Activated CD4-positive, alpha-beta T cell treated with anti-CD3 and anti-CD28 coated beads, Interleukin-2, amount 10 ng/mL, durations not matched to agents 24 days and 14 days (primary cell): ENCODE data around the gene SYNGR4. TPM values are rescaled to one million over a fixed set of nuclear protein-coding genes. Genes with fewer than 3 reads are reported as not detected.

Experiments used
- DNase-seq: peaks from one replicate; pipeline ENCODE4 v3.0.0; 2022
- H3K27ac Mint-ChIP-seq: one replicate; pipeline ENCODE4 v1.8.0; 2022; ENCODE audit warnings: mild to moderate bottlenecking, mixed read lengths
- H3K27me3 Mint-ChIP-seq: one replicate; pipeline ENCODE4 v1.8.0; 2022; ENCODE audit warnings: mixed read lengths
- H3K36me3 Mint-ChIP-seq: one replicate; pipeline ENCODE4 v1.8.0; 2022; ENCODE audit warnings: low read depth, mild to moderate bottlenecking, mixed read lengths
- H3K4me1 Mint-ChIP-seq: one replicate; pipeline ENCODE4 v1.8.0; 2021; ENCODE audit warnings: mixed read lengths
- H3K4me3 Mint-ChIP-seq: one replicate; pipeline ENCODE4 v1.8.0; 2022; ENCODE audit warnings: mild to moderate bottlenecking, moderate library complexity, mixed read lengths
- H3K9me3 Mint-ChIP-seq: one replicate; pipeline ENCODE4 v1.8.0; 2021; ENCODE audit warnings: mixed read lengths
- intact Hi-C: fragments of 100-400 bp; cut with micrococcal nuclease; formaldehyde crosslinking; loops from one replicate; pipeline ENCODE4 v1.15.1; 2023
- total RNA-seq: library from RNA; stranded (reverse); gene quantifications from 2 replicates; pipeline ENCODE4 v1.2.3, GENCODE V29; 2022

The SYNGR4 gene
- total RNA-seq, 1 donor from 2014 or later, result not detected

- H3K4me1 Mint-ChIP-seq, result peaks cover 8% of the 10 kb centered on the region
- no peaks in the 10 kb centered on the region for H3K27me3 Mint-ChIP-seq
- no peaks in the 10 kb centered on the region for H3K9me3 Mint-ChIP-seq
- H3K4me3 Mint-ChIP-seq, result no peak overlapping the region
- H3K36me3 Mint-ChIP-seq, result peaks cover 4% of the 10 kb centered on the region
- DNase-seq, result no peak
- H3K27ac Mint-ChIP-seq, result peak overlapping the region; percentile 8
- intact Hi-C loops, result no loop called here
Observed at GRCh38 chr19:48350856-48351255, 13.3 kb upstream of the SYNGR4 start.

DNA sequence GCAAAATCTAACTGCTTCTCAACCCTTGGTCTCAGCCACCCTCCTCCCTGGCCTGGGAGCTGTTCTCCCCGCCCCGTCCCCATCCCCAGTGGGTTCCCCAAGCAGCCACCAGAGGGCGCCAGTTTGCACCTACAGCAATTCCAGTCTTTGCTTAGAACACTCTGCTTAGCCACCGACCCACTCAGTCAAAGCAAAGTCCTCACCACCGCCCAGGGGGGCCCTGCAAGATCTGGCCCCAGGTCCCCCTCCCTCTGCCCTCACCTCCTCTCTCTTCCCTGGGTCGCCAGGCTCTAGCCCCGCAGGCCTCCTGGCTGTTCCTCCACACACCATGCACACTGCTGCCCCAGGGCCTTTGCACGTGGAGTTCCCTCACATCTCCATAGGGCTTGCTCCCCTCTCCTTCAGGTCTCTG lies 12.8 kb upstream of the SYNGR4 start:
- no peak overlapping the region for H3K4me3 Mint-ChIP-seq
- peak; percentile 93 for DNase-seq
- H3K27me3 Mint-ChIP-seq, result no peaks in the 10 kb centered on the region
- H3K9me3 Mint-ChIP-seq, result no peaks in the 10 kb centered on the region
- peaks cover 8% of the 10 kb centered on the region for H3K4me1 Mint-ChIP-seq
- peak overlapping the region; percentile 8 for H3K27ac Mint-ChIP-seq
- intact Hi-C loops, result no loop called here
- peaks cover 4% of the 10 kb centered on the region for H3K36me3 Mint-ChIP-seq

DNA sequence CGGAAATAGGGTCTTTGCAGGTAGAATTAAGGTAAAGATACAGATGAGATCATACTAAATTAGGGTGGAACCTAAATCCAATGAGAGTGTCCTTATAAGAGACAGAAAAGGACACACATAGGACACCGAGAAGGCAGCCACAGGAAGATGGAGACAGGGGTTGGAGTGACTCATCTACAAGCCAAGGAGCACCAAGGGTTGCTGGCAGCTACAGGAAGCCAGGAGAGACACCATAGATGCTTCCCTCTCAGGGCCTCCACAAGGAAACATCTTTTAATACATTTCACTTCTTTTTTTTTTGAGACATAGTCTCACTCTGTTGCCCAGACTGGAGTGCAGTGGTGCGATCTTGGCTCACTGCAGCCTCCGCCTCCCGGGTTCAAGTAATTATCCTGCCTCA lies 10.5 kb upstream of the SYNGR4 start:
- Mint-ChIP-seq H3K9me3 (no peaks in the 10 kb centered on the region), H3K27ac (no peak overlapping the region), H3K36me3 (peaks cover 5% of the 10 kb centered on the region), H3K4me1 (peaks cover 8% of the 10 kb centered on the region), H3K4me3 (no peak overlapping the region), H3K27me3 (no peaks in the 10 kb centered on the region)
- DNase-seq, result no peak
- intact Hi-C loops, result no loop called here

GRCh38 chr19:48354332-48354992 lies 9.7 kb upstream of the SYNGR4 start:
- intact Hi-C loops, result no loop called here
- H3K27me3 Mint-ChIP-seq, result no peaks in the 10 kb centered on the region
- DNase-seq, result no peak
- H3K9me3 Mint-ChIP-seq, result no peaks in the 10 kb centered on the region
- peaks cover 8% of the 10 kb centered on the region for H3K4me1 Mint-ChIP-seq
- H3K36me3 Mint-ChIP-seq, result peaks cover 5% of the 10 kb centered on the region
- no peak overlapping the region for H3K27ac Mint-ChIP-seq
- no peak overlapping the region for H3K4me3 Mint-ChIP-seq

DNA sequence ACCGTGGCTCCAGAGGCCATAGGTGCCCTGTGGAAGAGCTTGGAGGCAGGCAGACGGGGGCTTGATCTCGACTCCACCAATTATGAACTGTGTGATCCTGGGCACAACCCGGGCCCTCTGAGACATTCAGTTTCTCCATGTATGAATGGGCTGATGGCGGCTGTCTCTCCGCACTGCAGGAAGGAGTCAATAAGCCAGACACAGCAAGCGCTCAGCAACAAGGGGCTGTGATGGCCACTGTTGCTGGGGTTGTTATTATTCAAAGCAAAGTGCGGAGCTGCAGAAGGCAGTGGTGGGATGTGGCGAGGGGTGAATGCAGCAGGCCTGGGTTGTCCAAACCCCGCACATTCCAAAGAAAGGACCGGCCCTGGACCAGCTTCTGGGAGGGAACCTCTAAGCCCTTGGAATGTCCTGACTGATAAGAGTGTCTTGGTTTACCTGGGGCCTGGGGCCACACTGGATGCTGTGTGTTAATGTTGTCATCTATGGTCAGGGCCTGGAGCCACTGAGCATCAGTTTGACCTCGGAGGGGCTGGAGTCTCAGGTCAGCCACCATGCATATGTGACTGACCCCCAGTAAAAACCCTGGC lies 8.7 kb upstream of the SYNGR4 start:
- H3K36me3 Mint-ChIP-seq, result peaks cover 7% of the 10 kb centered on the region
- peaks cover 8% of the 10 kb centered on the region for H3K4me1 Mint-ChIP-seq
- no peak overlapping the region for H3K4me3 Mint-ChIP-seq
- no peaks in the 10 kb centered on the region for H3K9me3 Mint-ChIP-seq
- no peaks in the 10 kb centered on the region for H3K27me3 Mint-ChIP-seq
- intact Hi-C loops, result no loop called here
- H3K27ac Mint-ChIP-seq, result no peak overlapping the region
- DNase-seq, result no peak

DNA sequence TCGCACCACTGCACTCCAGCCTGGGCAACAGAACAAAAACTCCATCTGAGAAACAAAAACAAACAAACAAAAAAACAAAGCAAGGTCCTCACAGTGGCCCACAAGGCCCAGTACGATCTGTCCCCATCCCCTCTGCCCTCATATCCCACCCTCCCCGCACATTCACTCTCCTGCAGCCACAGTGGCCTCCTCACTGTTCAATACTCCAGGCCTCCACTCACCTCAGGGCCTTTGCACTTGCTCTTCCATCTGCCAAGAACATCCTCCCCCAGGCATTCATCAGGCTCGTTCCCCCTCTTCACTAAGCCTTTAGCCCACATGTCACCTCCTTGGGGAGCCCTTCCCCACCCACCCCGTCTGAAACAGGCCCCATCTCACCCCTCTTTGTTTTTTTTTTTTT lies 5.0 kb upstream of the SYNGR4 start:
- no peak for DNase-seq
- Mint-ChIP-seq H3K4me1 (peaks cover 9% of the 10 kb centered on the region), H3K9me3 (peaks cover 4% of the 10 kb centered on the region), H3K27ac (no peak overlapping the region), H3K4me3 (no peak overlapping the region), H3K36me3 (peaks cover 8% of the 10 kb centered on the region), H3K27me3 (peaks cover 4% of the 10 kb centered on the region)
- intact Hi-C loops, result no loop called here

DNA sequence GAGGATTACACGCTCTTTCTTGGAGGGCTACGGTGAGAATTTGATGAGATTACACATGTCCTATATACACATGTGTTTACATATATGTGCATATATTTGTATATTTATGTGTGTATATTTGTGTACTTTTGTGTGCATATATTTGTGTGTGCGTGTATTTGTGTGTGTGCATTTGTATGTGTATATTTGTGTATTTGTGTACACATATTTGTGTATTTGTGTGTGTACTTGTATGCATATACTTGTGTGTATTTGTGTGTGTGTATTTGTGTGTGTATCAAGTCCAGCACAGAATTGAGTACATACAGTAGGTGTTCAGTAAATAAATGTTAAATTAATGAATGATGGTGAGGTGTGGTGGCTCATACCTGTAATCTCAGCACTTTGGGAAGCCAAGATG lies 2.3 kb upstream of the SYNGR4 start:
- H3K27ac Mint-ChIP-seq, result no peak overlapping the region
- no peak overlapping the region for H3K4me3 Mint-ChIP-seq
- peaks cover 4% of the 10 kb centered on the region for H3K9me3 Mint-ChIP-seq
- intact Hi-C loops, result loop anchor here (2.0 to 5.0 kb wide), 3 partner anchors 29 to 150 kb away; partner anchors contain the start of genes KDELR1 and LMTK3
- H3K36me3 Mint-ChIP-seq, result peaks cover 8% of the 10 kb centered on the region
- H3K27me3 Mint-ChIP-seq, result peaks cover 4% of the 10 kb centered on the region
- no peak for DNase-seq
- H3K4me1 Mint-ChIP-seq, result peaks cover 16% of the 10 kb centered on the region

- H3K36me3 Mint-ChIP-seq, result peaks cover 6% of the 10 kb centered on the region
- peak overlapping the region; percentile 97 for H3K27ac Mint-ChIP-seq
- DNase-seq, result peak; percentile 97
- intact Hi-C loops, result loop anchor here (1.0 to 5.0 kb wide), 5 partner anchors 28 to 149 kb away; partner anchors contain the start of genes GRWD1, KDELR1 and LMTK3
- H3K9me3 Mint-ChIP-seq, result peaks cover 4% of the 10 kb centered on the region
- peaks cover 4% of the 10 kb centered on the region for H3K27me3 Mint-ChIP-seq
- peak overlapping the region; percentile 87 for H3K4me3 Mint-ChIP-seq
- peaks cover 16% of the 10 kb centered on the region for H3K4me1 Mint-ChIP-seq
Observed at GRCh38 chr19:48362716-48363499, 1.3 kb upstream of the SYNGR4 start.

DNA sequence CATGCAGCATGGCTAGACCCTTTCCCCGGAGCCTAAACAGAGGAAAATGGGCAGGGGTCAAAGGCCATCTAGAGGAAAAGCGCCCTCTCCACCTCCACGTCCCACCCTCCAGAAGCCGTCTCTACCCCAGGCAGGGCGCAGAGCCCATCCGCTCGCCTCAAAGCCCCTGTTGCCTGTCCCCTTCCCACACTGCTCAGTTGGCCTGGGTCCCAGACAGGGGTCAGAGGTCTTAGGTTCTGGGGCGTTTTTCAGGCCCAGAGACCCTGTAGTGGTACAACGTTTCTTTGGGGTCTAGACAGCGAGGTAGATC lies 712 bp upstream of the SYNGR4 start:
- peak overlapping the region; percentile 97 for H3K27ac Mint-ChIP-seq
- DNase-seq, result no peak
- H3K4me1 Mint-ChIP-seq, result peaks cover 16% of the 10 kb centered on the region
- H3K9me3 Mint-ChIP-seq, result peaks cover 4% of the 10 kb centered on the region
- peaks cover 4% of the 10 kb centered on the region for H3K27me3 Mint-ChIP-seq
- H3K36me3 Mint-ChIP-seq, result peaks cover 6% of the 10 kb centered on the region
- intact Hi-C loops, result loop anchor here (1.0 to 5.0 kb wide), 5 partner anchors 27 to 149 kb away; partner anchors contain the start of genes GRWD1, KDELR1 and LMTK3
- peak overlapping the region; percentile 87 for H3K4me3 Mint-ChIP-seq

GRCh38 chr19:48364598-48365348 lies 606 bp downstream of the SYNGR4 start:
- DNase-seq, result no peak
- peak overlapping the region; percentile 87 for H3K4me3 Mint-ChIP-seq
- peaks cover 4% of the 10 kb centered on the region for H3K36me3 Mint-ChIP-seq
- peaks cover 16% of the 10 kb centered on the region for H3K4me1 Mint-ChIP-seq
- H3K27me3 Mint-ChIP-seq, result peaks cover 4% of the 10 kb centered on the region
- intact Hi-C loops, result loop anchor here (1.0 to 5.0 kb wide), 3 partner anchors 55 to 350 kb away; partner anchors contain the start of gene LMTK3
- H3K9me3 Mint-ChIP-seq, result peaks cover 4% of the 10 kb centered on the region
- H3K27ac Mint-ChIP-seq, result peak overlapping the region; percentile 97

GRCh38 chr19:48365602-48366001 lies 1.4 kb downstream of the SYNGR4 start:
- Mint-ChIP-seq H3K27ac (no peak overlapping the region), H3K27me3 (peaks cover 4% of the 10 kb centered on the region), H3K4me1 (peaks cover 16% of the 10 kb centered on the region), H3K9me3 (peaks cover 4% of the 10 kb centered on the region), H3K4me3 (no peak overlapping the region), H3K36me3 (peaks cover 3% of the 10 kb centered on the region)
- intact Hi-C loops, result no loop called here
- DNase-seq, result no peak

DNA sequence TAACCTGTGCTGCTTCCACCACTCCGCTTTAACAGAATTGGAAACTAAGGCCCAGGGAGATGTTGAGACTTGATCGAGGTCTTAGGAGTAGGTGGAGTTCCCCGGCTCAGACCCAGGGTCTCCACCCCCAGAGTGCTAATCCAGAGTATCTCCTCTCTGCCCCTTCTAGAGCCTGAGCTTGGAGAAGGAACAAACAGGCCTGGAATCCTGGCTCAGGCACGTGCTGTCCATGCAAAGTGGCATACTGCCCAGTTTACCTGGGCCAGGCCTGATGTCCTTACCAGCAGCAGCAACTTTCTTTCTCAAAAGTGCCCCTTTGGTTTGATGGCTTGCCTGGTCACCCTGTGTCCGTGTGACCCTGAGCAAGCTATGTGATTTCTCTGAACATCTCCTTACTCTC lies 3.7 kb downstream of the SYNGR4 start:
- H3K4me1 Mint-ChIP-seq, result peaks cover 13% of the 10 kb centered on the region
- no peak for DNase-seq
- no peak overlapping the region for H3K4me3 Mint-ChIP-seq
- H3K36me3 Mint-ChIP-seq, result peaks cover 3% of the 10 kb centered on the region
- peaks cover 4% of the 10 kb centered on the region for H3K9me3 Mint-ChIP-seq
- no peak overlapping the region for H3K27ac Mint-ChIP-seq
- intact Hi-C loops, result no loop called here
- H3K27me3 Mint-ChIP-seq, result peaks cover 4% of the 10 kb centered on the region

DNA sequence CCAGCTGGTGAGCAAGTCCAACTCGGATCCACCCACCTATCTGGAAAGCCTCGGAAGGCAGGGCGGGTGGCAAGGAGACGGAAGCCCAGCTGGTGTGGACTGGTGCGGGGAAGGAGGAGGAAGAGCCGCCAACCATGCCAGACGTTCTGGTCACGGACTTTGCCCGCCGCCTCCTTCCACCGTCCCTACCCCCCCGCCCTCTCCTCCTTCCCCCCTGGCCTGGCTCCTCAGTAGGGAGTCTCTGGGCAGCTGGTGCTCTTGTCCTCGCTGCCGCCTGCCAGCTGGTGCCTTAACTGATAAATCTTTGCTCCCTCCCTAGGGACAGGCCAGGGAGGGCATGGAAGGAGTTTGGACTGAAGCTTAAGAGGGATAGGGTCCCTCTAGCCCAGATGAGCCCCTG lies 4.8 kb downstream of the SYNGR4 start:
- DNase-seq, result no peak
- Mint-ChIP-seq H3K27me3 (peaks cover 2% of the 10 kb centered on the region), H3K4me1 (peaks cover 9% of the 10 kb centered on the region), H3K4me3 (no peak overlapping the region), H3K9me3 (peaks cover 1% of the 10 kb centered on the region), H3K27ac (no peak overlapping the region), H3K36me3 (peaks cover 2% of the 10 kb centered on the region)
- intact Hi-C loops, result no loop called here
